ENCODE measurements around the gene PHF21B. TPM values are rescaled to one million over a fixed set of nuclear protein-coding genes. Genes with fewer than 3 reads are reported as not detected.

The PHF21B gene
- total RNA-seq, 1 donor from 2014 or later, result 0.69 TPM

GRCh38 chr22:44927463-44928135 is 82.2 kb downstream of the PHF21B start:
- intact Hi-C loops (cut with micrococcal nuclease), result no loop called here
- H3K36me3 ChIP-seq, result no peaks in the 10 kb centered on the region
- H3K9me3 ChIP-seq (replicated peaks), result peaks cover 16% of the 10 kb centered on the region
- TF ChIP-seq CTCF (IDR thresholded peaks at IDR 0.05; ENCODE audit: borderline replicate concordance), result no peak
- peaks cover 14% of the 10 kb centered on the region for H3K4me1 ChIP-seq
- DNase-seq, result peak; percentile 2
- H3K4me3 ChIP-seq, result no peak overlapping the region
- H3K27me3 ChIP-seq (ENCODE audit: low read depth), result peaks cover 3% of the 10 kb centered on the region
- H3K27ac ChIP-seq (replicated peaks), result no peak overlapping the region

GRCh38 chr22:44926491-44927415 is 83.1 kb downstream of the PHF21B start:
- no peak overlapping the region for H3K27ac ChIP-seq (replicated peaks)
- H3K4me1 ChIP-seq, result peaks cover 12% of the 10 kb centered on the region
- peaks cover 3% of the 10 kb centered on the region for H3K27me3 ChIP-seq (ENCODE audit: low read depth)
- no peak overlapping the region for H3K4me3 ChIP-seq
- DNase-seq, result peak; percentile 7
- TF ChIP-seq CTCF (IDR thresholded peaks at IDR 0.05; ENCODE audit: borderline replicate concordance), result no peak
- peaks cover 16% of the 10 kb centered on the region for H3K9me3 ChIP-seq (replicated peaks)
- H3K36me3 ChIP-seq, result no peaks in the 10 kb centered on the region
- intact Hi-C loops (cut with micrococcal nuclease), result no loop called here

GRCh38 chr22:44926124-44926475 is 83.7 kb downstream of the PHF21B start:
- H3K9me3 ChIP-seq (replicated peaks), result peaks cover 16% of the 10 kb centered on the region
- peaks cover 4% of the 10 kb centered on the region for H3K27me3 ChIP-seq (ENCODE audit: low read depth)
- no peaks in the 10 kb centered on the region for H3K36me3 ChIP-seq
- intact Hi-C loops (cut with micrococcal nuclease), result no loop called here
- H3K4me3 ChIP-seq, result no peak overlapping the region
- H3K27ac ChIP-seq (replicated peaks), result no peak overlapping the region
- peak; percentile 10 for DNase-seq
- peaks cover 7% of the 10 kb centered on the region for H3K4me1 ChIP-seq
- no peak for TF ChIP-seq CTCF (IDR thresholded peaks at IDR 0.05; ENCODE audit: borderline replicate concordance)

DNA sequence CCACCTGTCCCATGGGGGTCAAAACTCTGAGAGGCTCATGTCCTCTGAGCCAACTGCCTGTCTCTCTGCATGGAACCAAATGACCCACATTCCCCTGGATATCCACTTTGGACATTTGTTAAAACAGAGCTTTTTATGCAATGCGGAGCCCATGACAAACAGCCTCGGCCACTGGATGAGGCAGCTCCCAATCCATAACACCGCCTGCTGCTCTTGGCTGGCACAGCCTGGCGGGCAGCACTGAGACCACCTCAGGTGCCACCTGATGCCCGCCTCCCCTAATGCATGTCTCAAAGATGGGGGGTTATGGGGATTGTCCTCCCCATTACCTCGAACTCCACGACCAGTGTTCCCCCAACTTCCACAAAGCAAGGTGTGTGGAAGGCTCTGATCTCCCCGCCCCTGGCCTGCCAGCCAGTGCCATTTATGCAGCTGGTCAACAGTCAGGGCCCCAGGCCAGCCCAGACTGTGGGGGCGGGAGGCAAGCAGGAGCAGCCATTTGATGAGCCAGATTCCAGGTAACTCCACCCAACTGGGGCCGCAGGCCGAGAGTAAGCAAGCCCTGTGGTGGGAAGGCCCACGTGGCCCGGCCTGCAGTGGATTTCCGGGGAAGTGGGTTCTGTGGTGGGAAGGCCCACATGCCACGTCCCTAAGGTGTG is 84.2 kb downstream of the PHF21B start:
- H3K36me3 ChIP-seq, result no peaks in the 10 kb centered on the region
- peaks cover 16% of the 10 kb centered on the region for H3K9me3 ChIP-seq (replicated peaks)
- TF ChIP-seq CTCF (IDR thresholded peaks at IDR 0.05; ENCODE audit: borderline replicate concordance), result no peak
- peaks cover 8% of the 10 kb centered on the region for H3K27me3 ChIP-seq (ENCODE audit: low read depth)
- no peak overlapping the region for H3K4me3 ChIP-seq
- intact Hi-C loops (cut with micrococcal nuclease), result no loop called here
- H3K4me1 ChIP-seq, result peaks cover 2% of the 10 kb centered on the region
- DNase-seq, result peak; percentile 6
- no peak overlapping the region for H3K27ac ChIP-seq (replicated peaks)

DNA sequence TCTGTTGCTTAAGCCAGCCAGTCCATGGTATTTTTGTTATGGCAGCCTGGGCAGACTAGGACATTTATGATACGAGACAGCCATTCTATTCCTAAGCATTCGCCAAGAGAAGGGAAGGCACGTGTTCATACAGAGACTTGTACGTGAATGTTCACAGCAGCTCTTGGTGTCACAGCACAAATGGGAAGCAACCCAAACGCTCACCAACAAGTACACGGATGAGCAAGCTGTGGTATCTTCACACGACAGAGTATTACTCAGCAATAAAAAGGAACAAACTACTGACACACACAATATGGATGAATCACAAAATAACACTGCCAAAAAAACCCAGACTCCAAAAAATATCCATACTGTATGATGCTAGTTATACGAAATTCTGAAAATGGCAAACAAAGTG is 85.1 kb downstream of the PHF21B start:
- H3K27me3 ChIP-seq (ENCODE audit: low read depth), result peaks cover 8% of the 10 kb centered on the region
- H3K9me3 ChIP-seq (replicated peaks), result peaks cover 16% of the 10 kb centered on the region
- no peaks in the 10 kb centered on the region for H3K4me1 ChIP-seq
- no peaks in the 10 kb centered on the region for H3K36me3 ChIP-seq
- TF ChIP-seq CTCF (IDR thresholded peaks at IDR 0.05; ENCODE audit: borderline replicate concordance), result no peak
- H3K4me3 ChIP-seq, result no peak overlapping the region
- DNase-seq, result no peak
- no peak overlapping the region for H3K27ac ChIP-seq (replicated peaks)
- intact Hi-C loops (cut with micrococcal nuclease), result no loop called here
